Activated naive CD4-positive, alpha-beta T cell (primary cell): ENCODE data around the gene FLVCR2.

Experiments used
- DNase-seq, 4 experiments: peaks; one replicate each; lab custom pipeline; 2025; lab: John Stamatoyannopoulos, UW

Gene FLVCR2

DNA sequence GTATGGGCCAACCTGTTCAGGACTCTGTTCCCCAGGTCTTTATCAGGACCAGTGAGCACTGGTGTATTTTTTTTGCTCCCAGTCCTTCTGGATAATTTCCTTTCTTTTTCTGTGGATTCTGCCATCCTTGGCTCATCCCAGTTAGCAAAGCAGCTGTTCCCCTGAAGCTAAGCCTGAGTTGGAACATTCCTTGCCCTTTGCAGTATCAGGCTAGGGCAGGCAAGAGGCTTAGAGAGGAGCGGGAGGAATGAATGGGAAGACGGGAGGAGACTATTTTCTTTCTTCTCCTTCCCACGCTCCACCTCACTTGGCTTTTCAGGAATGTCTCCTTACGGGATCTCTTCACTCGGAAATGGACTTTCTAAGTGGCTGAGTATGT is 53.0 kb downstream of the FLVCR2 start:
- no peak for DNase-seq

GRCh38 chr14:75634848-75635247 is 56.4 kb downstream of the FLVCR2 start:
- DNase-seq, result no peak

GRCh38 chr14:75636100-75636692 is 57.8 kb downstream of the FLVCR2 start:
- no peak for DNase-seq

DNA sequence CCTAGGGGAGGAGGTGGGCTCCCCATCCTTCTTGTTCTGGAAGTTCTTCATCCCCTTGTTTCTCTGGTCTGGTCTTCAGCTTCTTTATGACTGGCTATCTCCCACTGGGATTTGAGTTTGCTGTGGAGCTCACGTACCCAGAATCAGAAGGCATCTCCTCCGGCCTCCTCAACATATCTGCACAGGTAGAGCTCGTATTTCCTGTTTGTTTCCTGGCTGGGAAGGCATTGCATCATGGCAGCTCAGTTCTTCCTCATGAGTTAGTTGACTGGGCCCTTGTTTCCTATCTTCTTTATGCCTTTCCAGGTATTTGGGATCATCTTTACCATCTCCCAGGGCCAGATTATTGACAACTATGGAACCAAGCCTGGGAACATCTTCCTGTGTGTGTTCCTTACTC is 62.5 kb downstream of the FLVCR2 start:
- no peak for DNase-seq

DNA sequence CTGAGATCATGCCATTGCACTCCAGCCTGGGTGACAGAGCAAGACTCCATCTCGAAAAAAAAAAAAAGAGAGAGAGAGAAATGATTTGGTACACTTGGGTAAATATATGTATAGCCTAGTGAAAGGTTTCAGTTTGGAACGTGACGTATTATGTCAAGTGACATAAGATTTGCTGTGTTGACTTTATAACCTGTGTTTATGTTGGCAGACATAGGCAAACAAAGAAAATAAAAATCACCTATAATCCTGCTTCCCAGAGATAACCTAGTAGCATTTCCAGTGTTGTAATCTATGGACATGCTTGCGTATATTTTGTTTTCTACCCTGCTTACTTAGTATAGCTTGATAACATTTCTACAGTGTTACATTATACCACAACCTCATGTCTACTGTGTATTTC is 65.6 kb downstream of the FLVCR2 start:
- DNase-seq, result no peak

GRCh38 chr14:75645056-75645455 is 66.6 kb downstream of the FLVCR2 start:
- DNase-seq, result no peak

DNA sequence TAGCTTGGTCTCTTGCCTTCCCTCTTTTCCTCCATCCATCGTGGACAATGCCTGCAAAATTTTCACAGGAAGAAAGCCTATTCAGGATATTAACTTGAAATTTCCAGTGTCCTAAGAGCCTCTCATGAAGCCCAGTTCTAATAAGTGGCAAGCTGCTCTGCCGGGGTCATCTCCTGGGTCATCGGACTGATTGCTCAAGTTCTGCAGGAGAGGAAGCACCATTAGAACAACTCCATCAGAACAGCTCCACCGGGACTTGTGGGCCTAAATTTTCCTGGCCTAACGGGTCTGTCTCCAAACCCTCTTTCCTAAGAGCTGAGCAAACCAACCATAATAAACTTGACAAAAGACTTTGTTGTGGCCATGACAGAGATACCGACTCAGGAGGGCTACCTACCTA is 68.3 kb downstream of the FLVCR2 start:
- no peak for DNase-seq

GRCh38 chr14:75647640-75648039 is 69.2 kb downstream of the FLVCR2 start:
- DNase-seq, result no peak

DNA sequence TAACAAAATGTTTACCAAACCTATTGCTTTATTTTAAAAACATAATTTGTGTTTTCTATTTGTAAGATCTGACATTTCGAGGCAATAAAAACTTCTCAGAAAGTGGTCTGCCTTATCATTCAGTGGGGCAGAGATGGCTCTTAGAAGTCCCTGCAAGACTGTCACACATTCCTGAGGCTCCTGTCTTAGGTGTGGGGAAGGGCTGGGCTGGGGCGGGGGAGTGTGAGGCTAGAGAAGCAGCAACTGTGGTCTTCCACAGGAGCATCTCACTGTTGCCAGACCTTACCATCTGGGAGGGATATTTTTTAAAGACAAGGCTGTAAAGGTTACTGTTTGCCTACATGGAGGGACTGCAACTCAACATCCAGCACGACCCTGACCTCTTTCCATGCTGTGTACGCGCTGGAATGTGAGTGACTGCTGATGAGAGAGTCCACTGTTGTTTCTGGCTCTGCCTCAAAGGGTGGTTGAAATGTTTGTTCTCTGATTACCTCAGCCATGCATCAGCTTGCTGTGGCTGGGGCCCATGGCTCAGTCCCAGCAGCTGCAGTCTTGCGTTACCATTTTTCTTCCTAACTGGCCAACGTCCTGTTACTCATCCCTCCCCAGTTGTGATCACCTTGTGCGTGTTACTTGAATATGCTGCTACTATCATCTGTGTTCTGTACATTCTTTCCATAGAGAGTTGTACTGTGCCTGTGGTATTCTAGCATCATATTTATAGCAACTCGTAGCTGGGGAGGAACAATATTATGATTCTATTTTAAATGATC is 69.8 kb downstream of the FLVCR2 start:
- DNase-seq, result no peak

- DNase-seq, result no peak
These were observed 70.9 kb downstream of the FLVCR2 start for GRCh38 chr14:75649337-75649736.

DNA sequence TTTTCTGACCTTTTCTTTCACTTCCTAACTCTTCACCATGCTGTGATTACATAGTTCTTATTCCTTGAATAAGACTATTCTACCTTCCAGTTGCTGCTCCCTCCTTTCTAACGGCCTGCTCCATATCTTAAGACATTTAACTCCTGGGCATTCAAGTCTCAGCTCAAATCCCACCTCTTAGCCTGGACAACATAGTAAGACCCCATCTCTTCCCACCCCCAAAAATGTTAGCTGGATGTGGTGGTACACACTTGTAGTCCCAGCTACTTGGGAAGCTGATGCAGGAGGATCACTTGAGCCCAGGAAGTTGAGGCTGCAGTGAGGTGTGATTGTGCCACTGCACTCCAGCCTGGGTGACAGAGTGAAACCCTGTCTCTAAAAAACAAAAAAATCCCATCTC is 71.4 kb downstream of the FLVCR2 start:
- no peak for DNase-seq

- no peak for DNase-seq
These were observed 72.0 kb downstream of the FLVCR2 start for GRCh38 chr14:75650253-75651058.

GRCh38 chr14:75653563-75653962 is 75.1 kb downstream of the FLVCR2 start:
- no peak for DNase-seq

- peak; percentile 68 to 82 (median 74) for DNase-seq
These were observed 75.8 kb downstream of the FLVCR2 start for GRCh38 chr14:75654127-75654732.

GRCh38 chr14:75655235-75655634 is 76.8 kb downstream of the FLVCR2 start:
- DNase-seq, result no peak

DNA sequence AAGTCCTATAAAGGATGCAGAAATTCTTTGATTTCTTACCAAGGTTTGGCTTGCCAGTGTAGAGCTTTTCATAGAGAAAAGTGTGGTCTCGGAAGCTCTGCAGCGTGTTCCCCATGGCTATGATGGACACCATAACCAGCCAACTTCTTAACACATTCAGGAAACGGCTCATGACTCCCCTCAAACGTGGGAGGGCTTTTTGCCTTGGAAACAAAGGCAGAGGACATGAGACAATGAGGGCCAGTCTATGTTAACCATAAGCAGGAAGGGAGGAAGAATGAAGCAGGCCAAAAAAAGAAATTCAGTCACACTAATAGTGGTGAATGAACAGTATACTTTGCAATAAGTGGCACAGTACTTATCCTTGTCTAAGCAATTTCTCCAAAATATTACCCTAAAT is 78.9 kb downstream of the FLVCR2 start:
- DNase-seq, result no peak

DNA sequence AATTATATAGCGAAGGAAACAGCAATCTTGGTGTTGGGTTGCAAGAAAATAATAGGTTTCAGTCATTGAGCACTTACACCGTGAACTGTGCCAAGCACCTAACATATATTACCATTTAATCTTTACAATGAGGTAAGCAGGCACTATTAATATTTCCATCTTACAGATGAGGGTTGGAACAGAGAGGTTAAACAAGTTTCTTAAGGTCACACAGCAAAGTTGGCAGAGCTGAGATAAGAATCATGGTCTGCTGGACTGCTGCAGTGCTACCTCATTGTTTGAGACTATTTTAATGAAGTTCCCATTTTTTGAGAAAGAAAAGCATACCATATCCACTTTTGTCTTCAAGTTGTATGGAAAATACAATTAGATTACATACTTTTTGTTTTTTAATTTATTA is 80.5 kb downstream of the FLVCR2 start:
- no peak for DNase-seq

GRCh38 chr14:75660238-75660629 is 81.8 kb downstream of the FLVCR2 start:
- no peak for DNase-seq

DNA sequence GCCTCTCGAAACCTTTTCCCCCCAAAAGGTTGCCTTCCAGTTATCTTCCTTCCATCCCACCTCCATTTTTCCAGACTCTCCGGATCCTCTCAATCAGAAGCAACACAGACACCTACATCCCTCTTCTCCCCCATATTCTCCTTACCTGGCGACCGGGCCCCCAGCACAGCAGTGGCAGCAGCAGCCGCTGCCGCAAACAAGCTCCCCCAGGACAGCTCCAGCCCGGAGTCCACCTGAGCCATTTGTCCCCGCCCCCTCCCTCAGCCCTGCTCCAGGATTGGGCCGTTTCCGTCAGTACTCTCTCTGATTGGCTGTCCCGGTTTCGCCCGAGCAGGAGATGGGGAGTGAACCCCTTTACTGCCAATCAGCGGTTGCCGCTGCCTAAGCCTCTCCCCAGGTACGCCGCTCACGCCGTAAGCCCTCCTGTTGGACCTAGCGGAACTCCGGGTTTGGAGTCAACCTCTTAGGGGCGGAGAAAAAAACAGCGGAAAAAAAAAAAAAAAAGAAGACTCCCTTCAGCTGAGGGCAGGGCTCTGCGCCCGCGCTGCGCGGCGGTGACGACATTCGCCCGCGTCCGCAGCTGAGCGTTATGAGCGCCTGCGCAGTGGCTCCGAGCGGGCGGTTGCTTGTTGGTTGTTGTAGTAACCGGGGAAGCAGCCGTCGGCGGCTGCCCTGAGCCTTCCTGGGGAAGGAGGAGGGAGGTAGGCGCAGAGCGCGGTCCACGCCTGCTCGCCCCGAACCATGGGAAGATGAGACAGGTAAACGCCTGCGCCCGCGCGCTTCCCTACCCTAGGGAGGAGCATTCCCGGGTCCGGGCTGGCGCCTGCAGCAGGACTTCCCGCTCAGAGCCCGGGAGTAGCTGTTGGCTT is 82.4 kb downstream of the FLVCR2 start, which contains the start of the genes ERG28 and TTLL5:
Gene ERG28 (minus strand): TSS at position 247 of the 869 bp plus-strand sequence. CDS start 3,374 bp downstream, outside the sequence.
Gene TTLL5 (plus strand): TSS at position 617 of the 869 bp plus-strand sequence. CDS start 1,904 bp downstream, outside the sequence.
- peak; percentile 95 to 98 (median 96) for DNase-seq

DNA sequence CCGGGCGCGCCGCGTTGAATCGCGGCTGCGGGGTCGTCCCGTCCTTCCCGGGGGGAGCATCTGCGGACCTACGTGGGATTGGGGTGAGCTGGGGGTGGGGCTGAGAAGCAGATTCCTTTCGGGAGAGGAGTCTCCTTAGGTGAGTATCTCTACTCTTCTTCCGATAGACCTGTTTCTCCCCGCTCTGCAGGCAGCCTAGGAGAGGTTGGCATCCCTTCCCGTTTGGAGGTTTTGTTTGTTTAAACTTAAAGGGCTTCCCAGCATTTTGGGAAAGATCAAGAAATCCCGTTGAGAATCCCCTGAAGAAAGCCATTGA is 83.0 kb downstream of the FLVCR2 start:
- no peak for DNase-seq

DNA sequence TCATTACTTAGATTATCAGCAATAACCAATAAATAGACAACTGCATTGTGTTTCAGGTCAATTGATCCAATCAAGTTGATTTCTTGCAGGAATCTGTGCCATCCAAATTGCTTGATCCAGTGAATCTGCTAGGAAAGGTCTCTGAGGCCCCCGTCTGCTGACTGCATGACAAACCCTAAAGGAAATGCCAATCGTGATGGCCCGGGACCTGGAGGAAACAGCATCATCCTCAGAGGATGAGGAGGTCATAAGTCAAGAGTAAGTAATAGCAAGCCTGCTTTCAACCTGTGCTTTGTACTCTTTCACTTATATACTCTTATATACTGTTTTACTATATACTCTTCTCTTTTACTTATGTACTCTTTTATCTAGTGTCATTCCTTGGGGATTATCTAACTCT is 84.5 kb downstream of the FLVCR2 start:
- DNase-seq, result no peak
